Motor neuron (in vitro differentiated cells): ENCODE measurements around the gene HOXC9. TPM values are rescaled to one million over a fixed set of nuclear protein-coding genes. Genes with fewer than 3 reads are reported as not detected.
A peak's percentile ranks its signal among the peaks of the same experiment; 100 is the strongest.

Experiments used
- ATAC-seq, 8 experiments: fragments of 200-7000 bp; cut with Tn5 transposase; replicated peaks in 6 of 8; 2 replicates each; pipeline ENCODE4 v1.8.0; 2021; ENCODE audit warnings: mild to moderate bottlenecking in 8 of 8, moderate library complexity in 8 of 8
- H3K27ac ChIP-seq, 2 donors: fragments of 250-450 bp; sonication (Bioruptor Pico); 2 replicates each; pipeline ENCODE4 v1.9.0; 2021; ENCODE audit warnings: antibody characterized with exemption in 2 of 2, mild to moderate bottlenecking in 2 of 2, moderate library complexity in 1 of 2
- H3K4me1 ChIP-seq, 2 donors: fragments of 250-450 bp; sonication (Bioruptor Pico); replicated peaks in 1 of 2; 2 replicates each; pipeline ENCODE4 v1.6.1; 2021; ENCODE audit warnings: antibody characterized with exemption in 2 of 2, mild to moderate bottlenecking in 2 of 2, moderate library complexity in 1 of 2
- H3K4me3 ChIP-seq, 5 donors: fragments of 250-450 bp; sonication (Bioruptor Pico); 2 replicates each; pipeline ENCODE4 v1.9.0; 2021; ENCODE audit warnings: antibody characterized with exemption in 5 of 5, mild to moderate bottlenecking in 5 of 5, moderate library complexity in 4 of 5
- WGBS, 10 experiments: fragments of 450-650 bp; shearing (Covaris generic); methylation state at CpG; one replicate each; pipeline ENCODE4 v1.0.0; 2022; 5-methylcytosine and 5-hydroxymethylcytosine counted together
- in situ Hi-C, 9 experiments: fragments of 400-800 bp; cut with MboI; loops; one replicate each; pipeline ENCODE4 v1.15.0; 2021; ENCODE audit warnings: low sequenced_read_pairs in 9 of 9, low pct_unique_long_range_greater_than_20kb in 2 of 9; ENCODE audit not compliant: unreplicated experiment in 9 of 9
- total RNA-seq, 8 experiments: library from RNA; unstranded; fragments of 300-600 nt; gene quantifications; 2 replicates each; pipeline versions ENCODE4 v1.2.3 to v1.2.4, GENCODE V29; 2022

The HOXC9 gene
- total RNA-seq, 8 experiments from 2014 or later: 1.2 to 21.2 (median 2.3) TPM

- Histone ChIP-seq H3K4me3 (no peak overlapping the region), H3K4me1 (peaks cover 3 to 16% of the 10 kb centered on the region in 2 donors), H3K27ac (no peak overlapping the region)
- WGBS, 10 experiments: 17 to 100% (median 40%) methylated on average over 1 to 6 of the region's 6 CpGs
- in situ Hi-C loops: loop anchor here in 3 of 9 experiments (25.0 kb wide), 2 partner anchors 349 to 374 kb away; partner anchors contain the start of genes GPR84 (in 2 of the 3) and ZNF385A (in 1 of the 3)
- peak in 1 of 8 experiments; percentile 1 for ATAC-seq
Observed at GRCh38 chr12:54012631-54013409, 12.9 kb downstream of the HOXC9 start.

GRCh38 chr12:54014377-54015017, 14.5 kb downstream of the HOXC9 start:
- WGBS, 10 experiments: 0 to 85% (median 8%) methylated on average over 1 to 25 of the region's 36 CpGs; no CpG with 5 or more reads in 5 of the 10 experiments
- in situ Hi-C loops: loop anchor here in 3 of 9 experiments (25.0 kb wide), 2 partner anchors 348 to 373 kb away; partner anchors contain the start of genes GPR84 (in 2 of the 3) and ZNF385A (in 1 of the 3)
- ATAC-seq: no peak
- Histone ChIP-seq H3K4me3 (no peak overlapping the region), H3K4me1 (peaks cover 13 to 18% of the 10 kb centered on the region in 2 donors), H3K27ac (no peak overlapping the region)

- in situ Hi-C loops: loop anchor here in 3 of 9 experiments (25.0 kb wide), 2 partner anchors 347 to 372 kb away; partner anchors contain the start of genes GPR84 (in 2 of the 3) and ZNF385A (in 1 of the 3)
- no peak overlapping the region for H3K27ac ChIP-seq
- H3K4me1 ChIP-seq: peaks cover 15 to 20% of the 10 kb centered on the region in 2 donors
- 8 to 88% (median 36%) methylated on average over 1 to 20 of the region's 23 CpGs; no CpG with 5 or more reads in 1 of the 10 experiments for WGBS, 10 experiments
- no peak for ATAC-seq
- H3K4me3 ChIP-seq: no peak overlapping the region
Observed at GRCh38 chr12:54015018-54015931, 15.3 kb downstream of the HOXC9 start.

GRCh38 chr12:54016051-54016450, 16.1 kb downstream of the HOXC9 start:
- in situ Hi-C loops: loop anchor here in 3 of 9 experiments (25.0 kb wide), 2 partner anchors 346 to 371 kb away; partner anchors contain the start of genes GPR84 (in 2 of the 3) and ZNF385A (in 1 of the 3)
- peaks cover 15 to 28% of the 10 kb centered on the region in 2 donors for H3K4me1 ChIP-seq
- WGBS, 10 experiments: 0 to 100% (median 20%) methylated on average over 1 to 3 of the region's 3 CpGs; no CpG with 5 or more reads in 1 of the 10 experiments
- H3K27ac ChIP-seq: no peak overlapping the region
- no peak for ATAC-seq
- peak overlapping the region in 3 of 5 donors; percentile 31 to 44 (median 43) for H3K4me3 ChIP-seq

GRCh38 chr12:54016478-54016964, 16.6 kb downstream of the HOXC9 start:
- 0 to 11% (median 1%) methylated on average over 1 to 13 of the region's 25 CpGs; no CpG with 5 or more reads in 4 of the 10 experiments for WGBS, 10 experiments
- in situ Hi-C loops: loop anchor here in 3 of 9 experiments (25.0 kb wide), 2 partner anchors 346 to 371 kb away; partner anchors contain the start of genes GPR84 (in 2 of the 3) and ZNF385A (in 1 of the 3)
- peak in 3 of 8 experiments; percentile 10 to 22 (median 19) for ATAC-seq
- Histone ChIP-seq H3K4me3 (peak overlapping the region in 3 of 5 donors; percentile 31 to 44 (median 43)), H3K4me1 (peaks cover 15 to 33% of the 10 kb centered on the region in 2 donors), H3K27ac (no peak overlapping the region)

- Histone ChIP-seq H3K4me1 (peaks cover 15 to 40% of the 10 kb centered on the region in 2 donors), H3K27ac (no peak overlapping the region), H3K4me3 (peak overlapping the region; percentile 26 to 44 (median 37))
- WGBS, 10 experiments: 0 to 4% (median 0%) methylated on average over 1 to 9 of the region's 24 CpGs; no CpG with 5 or more reads in 1 of the 10 experiments
- in situ Hi-C loops: loop anchor here in 3 of 9 experiments (25.0 kb wide), 2 partner anchors 345 to 370 kb away; partner anchors contain the start of genes GPR84 (in 2 of the 3) and ZNF385A (in 1 of the 3)
- ATAC-seq: peak; percentile 5 to 73 (median 66)
Observed at GRCh38 chr12:54017027-54017788, 17.2 kb downstream of the HOXC9 start.

GRCh38 chr12:54017878-54018467, 18.0 kb downstream of the HOXC9 start:
- 0% methylated on average over 1 of the region's 34 CpGs; no CpG with 5 or more reads in 9 of the 10 experiments for WGBS, 10 experiments
- peak overlapping the region in 1 of 2 donors; percentile 84 for H3K27ac ChIP-seq
- H3K4me1 ChIP-seq: peaks cover 15 to 47% of the 10 kb centered on the region in 2 donors
- in situ Hi-C loops: loop anchor here in 3 of 9 experiments (25.0 kb wide), 2 partner anchors 344 to 369 kb away; partner anchors contain the start of genes GPR84 (in 2 of the 3) and ZNF385A (in 1 of the 3)
- ATAC-seq: peak; percentile 51 to 89 (median 86)
- peak overlapping the region; percentile 26 to 44 (median 37) for H3K4me3 ChIP-seq

- in situ Hi-C loops: loop anchor here in 3 of 9 experiments (25.0 kb wide), 2 partner anchors 344 to 369 kb away; partner anchors contain the start of genes GPR84 (in 2 of the 3) and ZNF385A (in 1 of the 3)
- WGBS, 10 experiments: 4% methylated on average over 10 of the region's 29 CpGs; no CpG with 5 or more reads in 9 of the 10 experiments
- peak in 3 of 8 experiments; percentile 0 to 9 (median 4) for ATAC-seq
- H3K4me1 ChIP-seq: peaks cover 15 to 53% of the 10 kb centered on the region in 2 donors
- H3K27ac ChIP-seq: peak overlapping the region in 1 of 2 donors; percentile 84
- H3K4me3 ChIP-seq: peak overlapping the region; percentile 26 to 44 (median 37)
Observed at GRCh38 chr12:54018468-54018984, 18.6 kb downstream of the HOXC9 start.

- in situ Hi-C loops: loop anchor here in 3 of 9 experiments (25.0 kb wide), 2 partner anchors 343 to 368 kb away; partner anchors contain the start of genes GPR84 (in 2 of the 3) and ZNF385A (in 1 of the 3)
- WGBS, 10 experiments: 0 to 47% (median 0%) methylated on average over 1 to 14 of the region's 43 CpGs; no CpG with 5 or more reads in 5 of the 10 experiments
- H3K27ac ChIP-seq: peak overlapping the region in 1 of 2 donors; percentile 84
- H3K4me1 ChIP-seq: peaks cover 15 to 60% of the 10 kb centered on the region in 2 donors
- ATAC-seq: no peak
- H3K4me3 ChIP-seq: peak overlapping the region in 3 of 5 donors; percentile 31 to 44 (median 43)
Observed at GRCh38 chr12:54019091-54019811, 19.3 kb downstream of the HOXC9 start.
